ENCODE data around the gene TMEM181. TPM values are rescaled to one million over a fixed set of nuclear protein-coding genes. Genes with fewer than 3 reads are reported as not detected.
A peak's percentile ranks its signal among the peaks of the same experiment; 100 is the strongest.

TMEM181 gene
- total and polyA plus RNA-seq, 2 of the 13 experiments (the other 11 are each of a cell fraction or from before 2014, with no cell fraction given), result 59.1 to 108 TPM

- TF ChIP-seq GLI4 (CRISPR knock-in tag; IDR thresholded peaks at IDR 0.05; ENCODE audit: borderline replicate concordance) (no peak), CBX1 (IDR thresholded peaks at IDR 0.05; ENCODE audit: low read depth) (no peak), ATF5 (CRISPR knock-in tag; IDR thresholded peaks at IDR 0.05; ENCODE audit: low read depth) (no peak), ZNF572 (CRISPR knock-in tag; IDR thresholded peaks at IDR 0.05) (no peak), ELK4 (CRISPR knock-in tag; IDR thresholded peaks at IDR 0.05; ENCODE audit: borderline replicate concordance) (no peak), NFRKB (IDR thresholded peaks at IDR 0.05) (no peak), ARID3A (IDR thresholded peaks at IDR 0.05; ENCODE audit: low read depth, low read length) (peak; percentile 60; the same call in 1 of the 2 replicates), ERF (CRISPR knock-in tag; IDR thresholded peaks at IDR 0.05) (peak; percentile 95), GATAD2A (CRISPR knock-in tag; IDR thresholded peaks at IDR 0.05) (peak; percentile 97), MTF2 (CRISPR knock-in tag; IDR thresholded peaks at IDR 0.05; ENCODE audit: borderline replicate concordance) (no peak), SP5 (CRISPR knock-in tag; IDR thresholded peaks at IDR 0.05; ENCODE audit: borderline replicate concordance, low read depth) (peak; percentile 49; the same call in 1 of the 2 replicates), RFXANK (CRISPR knock-in tag; IDR thresholded peaks at IDR 0.05) (0 out of 2 replicates have a peak, but pooled peaks have one; percentile 53), ATF7-NPFF (CRISPR knock-in tag; IDR thresholded peaks at IDR 0.05; ENCODE audit: low read depth) (no peak; the same call in 1 of the 2 replicates), MBNL3 (CRISPR knock-in tag; conservative IDR thresholded peaks at IDR 0.05) (no peak), PCBP2 (optimal IDR thresholded peaks at IDR 0.05; ENCODE audit: low read depth, low read length, poor library complexity, severe bottlenecking) (no peak), NKX3-1 (CRISPR knock-in tag; IDR thresholded peaks at IDR 0.05) (no peak; the same call in 1 of the 2 replicates), KLF12 (CRISPR knock-in tag; IDR thresholded peaks at IDR 0.05; ENCODE audit: borderline replicate concordance) (no peak)
- TF ChIP-seq, protein P1, sequence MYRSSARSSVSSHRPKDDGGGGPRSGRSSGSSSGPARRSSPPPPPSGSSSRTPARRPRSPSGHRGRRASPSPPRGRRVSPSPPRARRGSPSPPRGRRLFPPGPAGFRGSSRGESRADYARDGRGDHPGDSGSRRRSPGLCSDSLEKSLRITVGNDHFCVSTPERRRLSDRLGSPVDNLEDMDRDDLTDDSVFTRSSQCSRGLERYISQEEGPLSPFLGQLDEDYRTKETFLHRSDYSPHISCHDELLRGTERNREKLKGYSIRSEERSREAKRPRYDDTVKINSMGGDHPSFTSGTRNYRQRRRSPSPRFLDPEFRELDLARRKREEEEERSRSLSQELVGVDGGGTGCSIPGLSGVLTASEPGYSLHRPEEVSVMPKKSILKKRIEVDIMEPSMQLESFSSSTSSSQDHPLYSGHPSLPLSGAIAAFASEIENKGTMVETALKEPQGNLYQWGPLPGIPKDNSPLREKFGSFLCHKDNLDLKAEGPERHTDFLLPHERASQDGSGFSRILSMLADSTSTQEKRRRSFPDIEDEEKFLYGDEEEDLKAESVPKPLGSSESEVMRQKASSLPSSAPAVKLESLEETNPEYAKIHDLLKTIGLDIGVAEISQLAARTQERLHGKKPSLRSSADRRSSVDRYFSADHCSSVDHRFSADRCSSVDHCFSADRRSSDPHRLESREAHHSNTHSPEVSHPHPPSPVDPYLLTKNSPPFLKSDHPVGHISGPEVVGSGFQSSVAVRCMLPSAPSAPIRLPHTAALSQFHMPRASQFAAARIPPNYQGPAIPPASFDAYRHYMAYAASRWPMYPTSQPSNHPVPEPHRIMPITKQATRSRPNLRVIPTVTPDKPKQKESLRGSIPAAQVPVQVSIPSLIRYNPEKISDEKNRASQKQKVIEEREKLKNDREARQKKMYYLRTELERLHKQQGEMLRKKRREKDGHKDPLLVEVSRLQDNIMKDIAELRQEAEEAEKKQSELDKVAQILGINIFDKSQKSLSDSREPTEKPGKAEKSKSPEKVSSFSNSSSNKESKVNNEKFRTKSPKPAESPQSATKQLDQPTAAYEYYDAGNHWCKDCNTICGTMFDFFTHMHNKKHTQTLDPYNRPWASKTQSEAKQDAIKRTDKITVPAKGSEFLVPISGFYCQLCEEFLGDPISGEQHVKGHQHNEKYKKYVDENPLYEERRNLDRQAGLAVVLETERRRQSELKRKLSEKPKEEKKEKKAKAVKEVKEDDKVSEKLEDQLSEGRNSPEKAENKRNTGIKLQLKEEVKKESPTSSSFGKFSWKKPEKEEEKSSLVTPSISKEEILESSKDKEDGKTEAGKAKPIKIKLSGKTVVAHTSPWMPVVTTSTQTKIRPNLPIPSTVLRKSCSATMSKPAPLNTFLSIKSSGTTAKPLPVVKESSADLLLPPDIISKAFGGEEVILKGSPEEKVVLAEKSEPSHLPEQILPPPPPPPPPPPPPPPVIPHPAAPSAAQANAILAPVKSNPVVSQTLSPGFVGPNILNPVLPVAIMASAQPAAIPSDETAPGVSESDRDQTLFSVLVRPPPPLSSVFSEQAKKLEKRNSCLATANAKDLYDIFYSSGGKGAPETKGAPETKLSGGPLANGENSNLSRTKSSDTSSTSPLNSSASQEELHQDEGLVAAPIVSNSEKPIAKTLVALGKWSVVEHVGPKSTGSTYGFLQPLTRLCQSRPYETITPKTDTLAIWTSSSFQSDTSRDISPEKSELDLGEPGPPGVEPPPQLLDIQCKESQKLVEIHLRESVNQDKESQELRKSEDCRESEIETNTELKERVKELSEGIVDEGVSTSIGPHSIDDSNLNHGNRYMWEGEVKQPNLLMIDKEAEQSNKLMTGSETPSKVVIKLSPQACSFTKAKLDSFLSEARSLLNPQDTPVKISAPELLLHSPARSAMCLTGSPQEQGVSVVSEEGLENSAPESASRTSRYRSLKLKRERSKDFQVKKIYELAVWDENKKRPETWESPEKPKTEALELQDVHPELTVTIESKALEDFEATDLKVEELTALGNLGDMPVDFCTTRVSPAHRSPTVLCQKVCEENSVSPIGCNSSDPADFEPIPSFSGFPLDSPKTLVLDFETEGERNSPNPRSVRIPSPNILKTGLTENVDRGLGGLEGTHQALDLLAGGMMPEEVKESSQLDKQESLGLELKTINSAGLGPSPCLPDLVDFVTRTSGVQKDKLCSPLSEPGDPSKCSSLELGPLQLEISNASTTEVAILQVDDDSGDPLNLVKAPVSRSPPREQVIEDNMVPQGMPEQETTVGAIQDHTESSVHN (CRISPR knock-in tag; IDR thresholded peaks at IDR 0.05), result no peak; the same call in 1 of the 2 replicates
Observed at GRCh38 chr6:158545043-158545966, 14.6 kb upstream of the TMEM181 start (continued).

Measured in HepG2 (cell line).